HCT116 (cell line): ENCODE data around the gene FAM83D. TPM values are rescaled to one million over a fixed set of nuclear protein-coding genes. Genes with fewer than 3 reads are reported as not detected.

Source experiments
- ATAC-seq: fragments of 200-7000 bp; cut with Tn5 transposase; 2 replicates; pipeline ENCODE4 v1.9.1; 2020; ENCODE audit warnings: mild to moderate bottlenecking, moderate library complexity
- BruUV-seq: library from RNA; stranded (reverse); fragments of 400-500 nt; replicated peaks from 2 replicates; lab custom pipeline; 2021; lab: Mats Ljungman, UMichigan
- CTCF ChIA-PET: fragments of 300-600 bp; sonication (Branson Sonifier 250); formaldehyde crosslinking; loops from one replicate; lab custom pipeline; 2021; ENCODE audit warnings: antibody characterized with exemption; lab: Charles Lee
- POLR2A ChIA-PET: fragments of 300-600, 350-600 bp; sonication (Branson Sonifier 250); formaldehyde crosslinking; loops from one replicate; lab custom pipeline; 2021; ENCODE audit warnings: antibody characterized with exemption; lab: Charles Lee
- RAD21 ChIA-PET, 2 experiments: fragments of 300-600 bp; sonication (Branson Sonifier 250); formaldehyde crosslinking; loops; one replicate each; lab custom pipeline; 2023; ENCODE audit warnings: low total read pairs in 2 of 2; ENCODE audit not compliant: uncharacterized antibody in 2 of 2, unreplicated experiment in 2 of 2, low non-redundant PET in 1 of 2; lab: Charles Lee
- DNase-seq: peaks from one replicate; pipeline ENCODE4 v3.0.0-alpha.2; 2010; ENCODE audit warnings: low read depth, low spot score
- H2AFZ ChIP-seq: fragments of 200-600 bp; shearing (Covaris generic), sonication (generic); 2 replicates; pipeline ENCODE4 v1.6.1; 2017; ENCODE audit warnings: low read depth, mixed run types, mixed read lengths, antibody characterized with exemption, low read length; ENCODE audit not compliant: poor library complexity, severe bottlenecking
- H3K27ac ChIP-seq: 2 replicates; pipeline ENCODE4 v1.5.1; 2012; ENCODE audit warnings: low read depth, low read length
- H3K27me3 ChIP-seq: fragments of 200-600 bp; sonication (generic); 2 replicates; pipeline ENCODE4 v1.6.1; 2016; ENCODE audit warnings: mixed run types, low read length, mixed read lengths; ENCODE audit not compliant: insufficient read depth
- H3K36me3 ChIP-seq, 2 experiments: fragments of 200-500 bp in 1 of 2; fragments of 200-600 bp in 1 of 2; sonication (Bioruptor generic) in 1 of 2; sonication (generic) in 1 of 2; 2 replicates each; pipeline versions ENCODE4 v1.5.1 to v1.6.1; 2014 to 2016; ENCODE audit warnings: low read length in 2 of 2, inconsistent platforms in 1 of 2, mixed read lengths in 1 of 2, mixed run types in 1 of 2; ENCODE audit not compliant: insufficient read depth in 2 of 2, control insufficient read depth in 1 of 2
- H3K4me1 ChIP-seq, 2 experiments: fragments of 200-600 bp in 1 of 2; sonication (generic) in 1 of 2; 2 replicates each; pipeline versions ENCODE4 v1.5.1 to v1.6.1; 2012 to 2017; ENCODE audit warnings: low read length in 2 of 2, inconsistent platforms in 1 of 2, mild to moderate bottlenecking in 1 of 2, mixed read lengths in 1 of 2, mixed run types in 1 of 2, moderate library complexity in 1 of 2; ENCODE audit not compliant: insufficient read depth in 2 of 2, control insufficient read depth in 1 of 2
- H3K4me2 ChIP-seq: fragments of 200-600 bp; sonication (generic); 2 replicates; pipeline ENCODE4 v1.6.1; 2017; ENCODE audit warnings: mixed run types, low read length, mixed read lengths
- H3K4me3 ChIP-seq, 2 experiments: fragments of 200-600 bp in 1 of 2; sonication (generic) in 1 of 2; replicated peaks in 1 of 2; 2 replicates each; pipeline ENCODE4 v1.5.1; 2011 to 2016; ENCODE audit warnings: low read length in 2 of 2, control low read depth in 1 of 2, low read depth in 1 of 2, mild to moderate bottlenecking in 1 of 2, mixed read lengths in 1 of 2, mixed run types in 1 of 2
- H3K79me2 ChIP-seq: fragments of 200-600 bp; sonication (generic); 2 replicates; pipeline ENCODE4 v1.6.1; 2017; ENCODE audit warnings: mild to moderate bottlenecking, mixed run types, low read length, moderate library complexity, mixed read lengths; ENCODE audit not compliant: insufficient read depth
- H3K9ac ChIP-seq: fragments of 200-600 bp; sonication (generic); 2 replicates; pipeline ENCODE4 v1.6.1; 2016; ENCODE audit warnings: low read length, mixed read lengths
- H3K9me2 ChIP-seq: fragments of 200-600 bp; sonication (generic), shearing (Covaris generic); 2 replicates; pipeline ENCODE4 v1.6.1; 2017; ENCODE audit warnings: mixed run types, mild to moderate bottlenecking, moderate library complexity; ENCODE audit not compliant: insufficient read depth
- H3K9me3 ChIP-seq, 2 experiments: fragments of 200-500 bp in 1 of 2; fragments of 200-600 bp in 1 of 2; sonication (Bioruptor generic) in 1 of 2; sonication (generic) in 1 of 2; 2 replicates each; pipeline ENCODE4 v1.6.1; 2014 to 2017; ENCODE audit warnings: low read length in 2 of 2, mixed read lengths in 2 of 2, inconsistent platforms in 1 of 2, low read depth in 1 of 2, mild to moderate bottlenecking in 1 of 2, mixed run types in 1 of 2, moderate library complexity in 1 of 2; ENCODE audit not compliant: control insufficient read depth in 1 of 2, insufficient read depth in 1 of 2
- H4K20me1 ChIP-seq: fragments of 200-600 bp; sonication (generic), shearing (Covaris generic); 2 replicates; pipeline ENCODE4 v1.6.1; 2017; ENCODE audit warnings: mixed run types, mild to moderate bottlenecking, moderate library complexity; ENCODE audit not compliant: insufficient read depth
- CBX3 ChIP-seq: IDR thresholded peaks from 2 replicates; pipeline ENCODE4 v1.6.1; 2012; ENCODE audit warnings: low read depth
- CEBPB ChIP-seq: IDR thresholded peaks from 2 replicates; pipeline ENCODE4 v1.6.1; 2012; ENCODE audit warnings: low read depth
- CTCF ChIP-seq, 3 experiments: fragments of 200-600 bp in 1 of 3; sonication (generic) in 1 of 3; IDR thresholded peaks in 2 of 3; conservative IDR thresholded peaks in 1 of 3; 2 replicates each; pipeline ENCODE4 v1.5.1; 2012 to 2017; ENCODE audit warnings: low read depth in 2 of 3, low read length in 2 of 3, antibody characterized with exemption in 1 of 3, borderline replicate concordance in 1 of 3, control low read depth in 1 of 3, mild to moderate bottlenecking in 1 of 3, mixed read lengths in 1 of 3, mixed run types in 1 of 3, moderate library complexity in 1 of 3; ENCODE audit not compliant: insufficient read depth in 1 of 3
- EZH2phosphoT487 ChIP-seq: fragments of 200-600 bp; IDR thresholded peaks from 2 replicates; pipeline ENCODE4 v1.6.1; 2018; ENCODE audit warnings: antibody characterized with exemption, borderline replicate concordance
- FOSL1 ChIP-seq: IDR thresholded peaks from 2 replicates; pipeline ENCODE4 v1.6.1; 2012; ENCODE audit warnings: low read depth
- REST ChIP-seq: IDR thresholded peaks from 2 replicates; pipeline ENCODE4 v1.6.1; 2012; ENCODE audit warnings: low read depth
- SRF ChIP-seq: IDR thresholded peaks from 2 replicates; pipeline ENCODE4 v1.6.1; 2012; ENCODE audit warnings: low read depth
- TCF7L2 ChIP-seq: IDR thresholded peaks from 2 replicates; pipeline ENCODE4 v1.7.0; 2011; ENCODE audit warnings: borderline replicate concordance, inconsistent platforms; ENCODE audit not compliant: insufficient read depth, insufficient read length; ENCODE audit errors: extremely low read depth
- YY1 ChIP-seq: IDR thresholded peaks from 2 replicates; pipeline ENCODE4 v1.6.1; 2011; ENCODE audit warnings: low read length, low read depth, moderate library complexity, mild to moderate bottlenecking; ENCODE audit not compliant: insufficient replicate concordance; ENCODE audit errors: extremely low read depth
- ZFX ChIP-seq: fragments of 450-650 bp; IDR thresholded peaks from 2 replicates; pipeline ENCODE4 v1.6.1; 2017
- ZNF274 ChIP-seq: fragments of 200-500 bp; sonication (Bioruptor generic); IDR thresholded peaks from 2 replicates; pipeline ENCODE4 v1.6.1; 2014; ENCODE audit warnings: mild to moderate bottlenecking, low read depth, low read length, inconsistent platforms
- intact Hi-C: fragments of 100-400 bp; cut with micrococcal nuclease; formaldehyde crosslinking; loops from 2 replicates; pipeline ENCODE4 v1.10.0; 2022
- total RNA-seq: library from RNA; stranded (reverse); gene quantifications from one replicate; pipeline ENCODE4 v1.2.1, GENCODE V29; 2021; ENCODE audit not compliant: unreplicated experiment

The FAM83D gene
- total RNA-seq, 1 experiment from 2014 or later = 51.1 TPM

GRCh38 chr20:38880952-38881735 is 45.1 kb upstream of the FAM83D start:
- H2AFZ ChIP-seq = no peak overlapping the region
- intact Hi-C loops = no loop called here
- peaks cover 4% of the 10 kb centered on the region; the same call in 1 of the 2 replicates for H3K27me3 ChIP-seq
- peak; percentile 61 for ATAC-seq
- ChIA-PET CTCF (no interaction called here), POLR2A (no interaction called here), RAD21 (no interaction called here)
- H4K20me1 ChIP-seq = no peaks in the 10 kb centered on the region
- no peaks in the 10 kb centered on the region for H3K79me2 ChIP-seq
- no peak for TF ChIP-seq REST
- no peak for TF ChIP-seq CEBPB
- no peak for TF ChIP-seq CBX3
- TF ChIP-seq ZNF274 = no peak
- no peak for TF ChIP-seq EZH2phosphoT487
- no peak for TF ChIP-seq CTCF (IDR thresholded peaks at IDR 0.05 in 2 of 3, conservative IDR thresholded peaks at IDR 0.05 in 1 of 3; ENCODE audit: borderline replicate concordance in 1 of 3, insufficient read depth in 1 of 3, low read depth in 2 of 3, low read length in 2 of 3)
- no peak for TF ChIP-seq TCF7L2
- no peak for TF ChIP-seq YY1
- no peak for TF ChIP-seq FOSL1
- TF ChIP-seq ZFX = no peak
- no peak for TF ChIP-seq SRF
- no peaks in the 10 kb centered on the region for H3K9me2 ChIP-seq
- no peak for DNase-seq
- H3K4me1 ChIP-seq = peaks cover 2 to 6% of the 10 kb centered on the region in 2 experiments; a peak in 2 of 4 replicates
- H3K9me3 ChIP-seq = no peaks in the 10 kb centered on the region
- no peak overlapping the region; the same call in 1 of the 2 replicates for H3K4me2 ChIP-seq
- H3K4me3 ChIP-seq = no peak overlapping the region
- no TSS peak for BruUV-seq
- H3K9ac ChIP-seq = no peak overlapping the region
- no peaks in the 10 kb centered on the region for H3K36me3 ChIP-seq
- H3K27ac ChIP-seq = no peak overlapping the region
